Neural cell (in vitro differentiated cells): Measurements from ENCODE around the gene ITPR3.

Experiments
- CTCF ChIP-seq: fragments of 450-650 bp; IDR thresholded peaks from 2 replicates; pipeline ENCODE4 v1.5.1; 2014; ENCODE audit warnings: antibody characterized with exemption, mild to moderate bottlenecking, moderate library complexity; ENCODE audit not compliant: poor library complexity, severe bottlenecking
- MXI1 ChIP-seq: fragments of 450-650 bp; conservative IDR thresholded peaks from 2 replicates; pipeline ENCODE4 v1.6.1; 2014; ENCODE audit warnings: antibody characterized with exemption, mild to moderate bottlenecking; ENCODE audit not compliant: poor library complexity, severe bottlenecking
- REST ChIP-seq: IDR thresholded peaks from 2 replicates; pipeline ENCODE4 v1.6.1; 2012; ENCODE audit warnings: borderline replicate concordance

GRCh38 chr6:33619166-33619840 lies 1.8 kb upstream of the ITPR3 start:
- TF ChIP-seq CTCF (no peak), MXI1 (no peak), REST (no peak)
